ENCODE results near the gene KRTAP1-3.
"Not testable (repeated sequence)": the region's sequence is repeated elsewhere in the genome, so short reads cannot be mapped to it uniquely, and the experiment has no call there.

KRTAP1-3 gene, protein sequence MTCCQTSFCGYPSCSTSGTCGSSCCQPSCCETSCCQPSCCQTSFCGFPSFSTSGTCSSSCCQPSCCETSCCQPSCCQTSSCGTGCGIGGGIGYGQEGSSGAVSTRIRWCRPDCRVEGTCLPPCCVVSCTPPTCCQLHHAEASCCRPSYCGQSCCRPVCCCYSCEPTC

GRCh38 chr17:41034346-41034935 is at the start of gene KRTAP1-3:
Gene KRTAP1-3 (minus strand): TSS chr17:41034874. CDS start chr17:41034821, 53 bp downstream.
- intact Hi-C loops (cut with DNase I), result not testable (repeated sequence)
- peak in 2 of 10 donors; percentile 54 to 76 for DNase-seq

- DNase-seq, result peak in 1 of 10 donors; percentile 56
- intact Hi-C loops (cut with DNase I), result not testable (repeated sequence)
These were observed 49.6 kb upstream of the KRTAP1-3 start, which contains the start of gene KRTAP4-7 for GRCh38 chr17:41084100-41084856. Gene KRTAP4-7 (plus strand): TSS chr17:41084150. CDS start chr17:41084207, 57 bp downstream.

GRCh38 chr17:41083427-41083826 is 48.8 kb upstream of the KRTAP1-3 start:
- DNase-seq; intact Hi-C loops (cut with DNase I): not testable (repeated sequence)

DNA sequence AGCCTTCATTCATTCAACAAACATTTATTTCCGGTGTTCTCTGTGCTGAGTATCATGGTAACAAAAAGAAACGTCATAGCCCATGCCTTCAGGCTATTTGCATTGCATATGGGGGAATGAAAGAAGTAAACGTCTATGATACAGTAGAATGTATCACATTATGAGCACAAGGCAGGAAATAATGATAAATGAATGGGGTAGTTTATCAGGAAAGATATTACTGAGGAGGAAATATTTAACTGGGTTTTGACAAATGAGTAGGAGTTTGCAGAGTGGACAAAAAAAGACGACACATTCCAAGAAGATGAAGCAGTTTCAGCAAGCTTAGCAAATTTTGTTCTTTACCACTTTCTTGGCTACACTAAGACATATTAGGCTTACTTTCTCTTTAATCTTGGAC is 48.0 kb upstream of the KRTAP1-3 start:
- no peak for DNase-seq
- intact Hi-C loops (cut with DNase I), result no loop called here

DNA sequence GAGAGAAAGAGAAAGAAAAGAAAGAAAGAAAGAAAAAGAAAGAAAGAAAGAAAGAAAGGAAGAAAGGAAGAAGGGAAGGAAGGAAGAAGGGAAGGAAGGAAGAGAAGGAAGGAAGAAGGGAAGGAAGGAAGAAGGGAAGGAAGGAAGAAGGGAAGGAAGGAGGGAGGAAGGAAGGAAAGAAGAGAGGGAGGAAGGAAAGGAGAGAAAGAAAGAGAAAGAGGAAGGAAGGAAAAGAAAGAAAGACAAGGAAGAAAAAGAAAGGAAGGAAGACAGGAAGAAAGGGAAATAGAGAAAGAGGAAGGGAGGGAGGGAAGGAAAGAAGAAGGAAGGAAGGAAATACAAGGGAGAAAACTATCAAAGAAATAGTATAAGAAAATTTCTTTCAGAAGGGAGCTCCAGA is 42.1 kb upstream of the KRTAP1-3 start:
- intact Hi-C loops (cut with DNase I), result no loop called here
- no peak for DNase-seq

GRCh38 chr17:41073676-41074075 is 39.0 kb upstream of the KRTAP1-3 start:
- intact Hi-C loops (cut with DNase I), result no loop called here
- DNase-seq, result no peak

GRCh38 chr17:41071606-41072360 is 37.1 kb upstream of the KRTAP1-3 start:
- no peak for DNase-seq
- intact Hi-C loops (cut with DNase I), result no loop called here

- DNase-seq, result no peak
- intact Hi-C loops (cut with DNase I), result no loop called here
These were observed 34.4 kb upstream of the KRTAP1-3 start for GRCh38 chr17:41069031-41069430.

GRCh38 chr17:41067281-41067680 is 32.6 kb upstream of the KRTAP1-3 start:
- intact Hi-C loops (cut with DNase I), result no loop called here
- no peak for DNase-seq

- DNase-seq, result no peak
- intact Hi-C loops (cut with DNase I), result no loop called here
These were observed 31.4 kb upstream of the KRTAP1-3 start, which contains the start of gene KRTAP2-4 for GRCh38 chr17:41065829-41066624. Gene KRTAP2-4 (minus strand): TSS chr17:41065879. CDS start chr17:41065845, 34 bp downstream.

DNA sequence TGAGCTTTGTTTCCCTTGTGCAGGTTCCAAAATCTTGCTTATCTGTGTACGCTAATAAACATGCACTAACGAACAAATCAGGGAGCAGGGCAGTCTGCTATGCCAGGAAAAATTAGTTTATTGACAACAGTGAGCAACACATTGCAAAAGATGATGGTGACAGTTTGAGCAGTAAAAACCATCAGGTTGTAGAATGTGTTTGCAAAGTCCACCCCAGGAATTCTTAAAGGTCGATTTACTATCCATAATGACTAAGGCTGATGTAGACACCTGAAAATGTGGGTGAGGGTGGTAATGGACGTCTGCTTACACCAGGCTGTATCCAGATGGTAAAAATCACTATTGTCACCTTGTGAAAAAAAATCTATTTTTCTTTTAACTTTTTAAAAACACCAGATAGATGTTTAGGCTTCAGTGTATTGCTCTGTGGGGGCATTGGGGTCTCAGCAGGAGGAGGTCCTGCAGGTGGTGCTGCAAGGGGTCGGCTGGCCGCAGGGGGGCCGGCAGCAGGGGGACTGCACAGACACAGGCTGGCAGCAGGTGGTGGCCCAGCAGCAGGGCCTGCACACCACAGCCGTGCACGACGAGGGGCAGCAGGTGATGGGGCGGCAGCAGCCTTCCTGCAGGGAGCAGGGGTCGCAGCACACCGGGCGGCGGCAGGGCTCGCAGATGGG is 30.5 kb upstream of the KRTAP1-3 start:
- intact Hi-C loops (cut with DNase I); DNase-seq: not testable (repeated sequence)

DNA sequence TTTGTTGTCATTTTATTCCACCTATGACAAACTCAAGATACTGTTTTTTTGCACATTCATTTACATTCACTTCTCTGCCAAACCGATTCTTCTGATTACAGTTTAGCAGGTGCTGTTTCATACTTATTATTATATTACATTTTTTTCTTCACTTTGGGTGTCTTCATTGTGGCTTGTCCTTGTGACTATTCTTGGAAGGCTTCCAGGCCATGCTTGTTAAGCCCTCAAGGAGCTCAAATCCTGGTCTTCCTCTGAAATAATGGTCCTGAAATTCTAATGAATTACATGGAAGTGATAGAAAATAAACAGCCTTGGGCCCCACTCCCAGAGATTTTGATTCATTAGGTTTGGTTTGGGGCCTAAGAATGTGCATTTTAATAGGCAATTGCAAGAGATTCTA is 29.6 kb upstream of the KRTAP1-3 start:
- DNase-seq, result no peak
- intact Hi-C loops (cut with DNase I), result no loop called here

DNA sequence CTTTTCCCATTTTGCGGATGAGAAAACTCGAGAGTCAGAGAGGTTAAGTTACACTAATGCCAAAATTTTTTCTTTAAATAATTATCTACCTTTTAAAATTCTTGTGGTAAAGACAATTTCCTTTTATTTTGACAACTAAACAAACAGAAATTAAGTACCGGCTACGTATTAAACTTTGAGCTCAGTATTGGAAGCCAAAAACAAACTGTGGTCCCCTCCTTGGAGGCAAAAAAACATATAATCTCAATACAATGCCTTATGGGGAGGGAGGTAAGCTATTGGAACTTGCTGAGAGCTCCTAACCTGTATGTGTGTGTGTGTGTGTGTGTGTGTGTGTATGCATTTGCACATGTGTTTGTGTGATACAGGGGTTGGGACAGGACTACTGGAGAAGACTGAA is 28.8 kb upstream of the KRTAP1-3 start:
- intact Hi-C loops (cut with DNase I), result no loop called here
- DNase-seq, result no peak

- intact Hi-C loops (cut with DNase I), result no loop called here
These were observed 27.3 kb upstream of the KRTAP1-3 start for GRCh38 chr17:41061964-41062363.

GRCh38 chr17:41060052-41060604 is 25.5 kb upstream of the KRTAP1-3 start, which contains the start of gene KRTAP2-3:
Gene KRTAP2-3 (minus strand): TSS chr17:41060114. CDS start chr17:41060050, 64 bp downstream.
- intact Hi-C loops (cut with DNase I), result no loop called here
- DNase-seq, result no peak

More at GRCh38 chr17:41061964-41062363, 27.3 kb upstream of the KRTAP1-3 start:
- DNase-seq, result no peak

- intact Hi-C loops (cut with DNase I); DNase-seq: not testable (repeated sequence)
These were observed 24.8 kb upstream of the KRTAP1-3 start for GRCh38 chr17:41059276-41060051.

DNA sequence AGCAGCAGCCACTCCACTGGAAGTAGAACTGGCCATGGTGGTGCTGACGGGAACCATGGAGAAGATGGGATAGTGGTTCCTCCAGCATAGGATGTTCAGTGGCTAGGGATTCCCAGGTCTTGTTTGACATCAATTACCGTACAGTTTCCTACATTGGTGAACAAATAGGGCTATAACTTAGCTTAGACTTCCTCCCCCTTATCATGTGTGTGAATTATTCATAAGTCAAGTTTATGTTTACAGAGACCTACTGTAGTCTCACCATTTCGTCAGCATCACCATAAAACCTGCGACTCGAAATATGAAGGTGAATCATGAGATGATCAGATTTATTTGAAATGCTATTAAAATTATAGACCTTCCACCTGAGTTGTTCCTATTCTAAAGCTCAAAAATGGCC is 24.1 kb upstream of the KRTAP1-3 start:
- DNase-seq, result no peak
- intact Hi-C loops (cut with DNase I), result no loop called here

- intact Hi-C loops (cut with DNase I), result no loop called here
These were observed 22.9 kb upstream of the KRTAP1-3 start for GRCh38 chr17:41057547-41057946.

More at GRCh38 chr17:41057547-41057946, 22.9 kb upstream of the KRTAP1-3 start:
- DNase-seq, result no peak
